SKM-1 treated with dmso at 0.1 percent for 144 hours (cell line): ENCODE measurements around the gene ZNF804B.

Experiments
- DNase-seq: peaks from one replicate; lab custom pipeline; 2025; ENCODE audit not compliant: unreplicated experiment; lab: John Stamatoyannopoulos, UW

ZNF804B gene

DNA sequence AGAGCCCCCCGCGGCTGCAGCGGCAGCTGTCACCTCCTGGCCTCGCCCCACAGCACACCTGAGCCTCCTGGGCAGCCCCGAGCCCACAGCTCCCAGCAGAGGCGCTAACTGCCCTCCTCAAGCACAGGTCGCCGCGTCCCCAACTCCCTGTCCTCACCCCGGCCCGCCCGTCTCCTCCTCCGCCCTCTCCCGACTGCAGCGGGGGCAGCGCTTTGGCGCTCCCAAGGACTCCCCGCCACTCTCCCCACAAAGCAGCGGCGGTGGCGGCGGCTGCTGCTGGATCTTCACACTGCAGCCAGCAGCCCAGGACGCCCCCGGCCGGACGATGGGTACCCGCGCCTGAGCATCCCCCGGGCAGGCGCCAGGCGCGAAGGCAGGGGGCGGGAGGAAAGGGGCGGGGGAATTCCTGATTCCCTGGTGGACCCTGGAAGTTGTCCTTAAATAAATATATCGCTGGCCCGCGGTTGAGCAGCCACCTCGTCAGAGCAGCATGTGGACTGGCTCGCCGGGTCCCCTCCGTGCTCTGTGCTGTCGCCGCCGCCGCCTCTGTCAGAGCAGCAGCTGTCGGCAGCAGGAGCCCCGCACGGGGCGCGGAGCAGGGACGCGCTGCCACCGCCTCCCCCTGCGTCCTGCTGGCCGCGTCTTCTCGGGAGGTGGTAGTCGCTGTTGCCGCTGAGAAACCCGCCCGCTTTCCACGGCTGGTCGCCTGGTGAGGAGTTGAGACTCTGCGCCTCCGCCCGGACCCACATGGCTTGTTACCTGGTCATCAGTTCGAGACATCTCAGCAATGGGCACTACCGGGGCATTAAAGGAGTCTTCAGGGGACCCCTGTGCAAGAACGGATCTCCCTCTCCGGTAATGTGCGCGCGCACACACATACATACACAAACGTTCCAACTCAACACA lies at the start of gene ZNF804B:
Gene ZNF804B, plus strand, starts transcription at position 471 of the 906 bp plus-strand sequence. Its CDS starts 277 bp downstream, at position 748.
- DNase-seq = no peak

DNA sequence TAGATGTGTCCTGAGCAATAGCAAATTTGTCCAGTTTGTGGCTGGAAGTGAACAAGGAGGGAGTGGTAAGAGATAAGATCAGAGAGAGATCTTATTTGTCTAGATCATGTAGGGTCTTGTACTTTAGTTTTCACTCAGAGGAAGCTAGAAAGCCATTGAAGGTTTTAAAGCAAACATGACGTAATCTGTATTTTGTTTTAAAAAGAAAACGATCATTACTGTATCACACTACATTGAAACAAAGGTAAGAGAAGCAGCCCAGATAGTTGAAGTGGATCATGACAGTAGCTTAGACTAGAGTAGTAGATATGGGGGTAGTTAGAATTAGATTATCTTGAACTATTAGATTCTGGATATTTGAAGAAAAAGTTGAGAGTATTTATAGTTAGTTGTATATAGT lies 23.6 kb upstream of the ZNF804B start:
- no peak for DNase-seq

DNA sequence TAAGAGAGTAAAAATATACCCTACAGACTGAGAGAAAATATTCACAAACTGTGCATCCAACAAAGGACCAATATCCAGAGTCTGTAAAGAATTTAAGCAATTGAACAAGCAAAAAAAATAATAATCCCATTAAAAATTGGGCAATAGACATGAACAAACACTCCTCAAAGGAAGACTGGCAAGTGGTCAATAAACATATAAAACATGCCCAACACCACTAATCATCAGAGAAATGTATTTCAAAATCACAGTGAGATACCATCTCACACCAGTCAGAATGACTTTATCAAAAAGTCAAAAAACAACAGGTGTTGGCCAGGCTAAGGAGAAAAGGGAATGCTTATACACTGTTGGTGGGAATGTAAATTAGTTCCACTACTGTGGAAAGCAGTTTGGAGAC lies 21.9 kb upstream of the ZNF804B start:
- DNase-seq = no peak

DNA sequence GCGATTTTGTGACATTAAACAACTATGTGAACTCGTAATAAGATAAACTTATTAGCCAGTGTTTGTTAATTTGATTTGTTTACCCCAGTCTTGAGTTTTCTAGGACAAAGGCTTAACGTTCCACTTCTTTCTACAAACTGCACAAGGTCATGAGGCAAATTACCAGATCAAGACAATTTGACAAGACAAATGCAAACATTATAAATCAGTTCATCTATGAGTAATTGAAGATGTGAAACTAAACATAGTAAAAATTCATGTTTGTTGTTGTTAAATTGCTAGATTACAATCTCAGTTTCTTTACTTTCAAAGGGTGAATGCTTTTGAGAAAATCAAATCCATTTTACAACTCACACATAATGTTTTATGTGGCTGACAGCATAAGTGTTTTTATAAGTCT lies 13.4 kb upstream of the ZNF804B start:
- no peak for DNase-seq

DNA sequence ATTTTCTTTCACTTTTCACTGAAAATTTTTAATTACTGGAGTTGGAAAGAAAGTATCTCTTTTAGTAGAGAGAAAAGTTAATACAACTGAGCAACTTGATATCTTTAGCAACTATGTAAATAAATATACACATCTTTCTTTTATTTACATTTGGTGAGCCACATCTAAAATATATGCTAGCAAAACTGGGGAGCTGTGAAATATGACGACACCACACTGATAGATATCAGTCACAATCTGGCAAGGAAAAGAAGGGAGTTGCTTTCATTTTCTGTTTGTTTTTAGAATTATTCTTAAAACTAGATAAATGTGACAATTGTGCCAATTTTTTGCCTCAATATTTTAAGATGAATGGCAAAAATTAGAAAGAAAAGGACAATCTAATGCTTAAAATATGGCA lies 2.7 kb upstream of the ZNF804B start:
- no peak for DNase-seq

DNA sequence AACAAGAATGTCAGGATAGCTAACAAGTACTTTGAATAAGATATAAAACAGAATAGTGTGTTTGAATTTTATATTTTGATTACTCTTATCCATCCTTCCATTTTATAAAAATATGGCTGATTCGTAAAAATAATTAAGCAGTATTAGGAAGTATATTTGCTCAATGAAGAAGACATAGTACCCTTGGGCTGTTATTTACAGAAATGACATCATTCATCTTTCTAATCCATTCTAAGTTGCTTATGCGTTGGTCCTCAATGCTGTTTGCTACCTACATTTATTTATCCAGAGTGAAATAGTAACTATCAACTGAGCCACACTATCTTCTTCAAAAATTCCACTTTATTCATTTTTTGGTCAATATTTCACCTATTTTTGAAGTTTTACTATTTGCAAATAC lies 2.1 kb upstream of the ZNF804B start:
- no peak for DNase-seq

DNA sequence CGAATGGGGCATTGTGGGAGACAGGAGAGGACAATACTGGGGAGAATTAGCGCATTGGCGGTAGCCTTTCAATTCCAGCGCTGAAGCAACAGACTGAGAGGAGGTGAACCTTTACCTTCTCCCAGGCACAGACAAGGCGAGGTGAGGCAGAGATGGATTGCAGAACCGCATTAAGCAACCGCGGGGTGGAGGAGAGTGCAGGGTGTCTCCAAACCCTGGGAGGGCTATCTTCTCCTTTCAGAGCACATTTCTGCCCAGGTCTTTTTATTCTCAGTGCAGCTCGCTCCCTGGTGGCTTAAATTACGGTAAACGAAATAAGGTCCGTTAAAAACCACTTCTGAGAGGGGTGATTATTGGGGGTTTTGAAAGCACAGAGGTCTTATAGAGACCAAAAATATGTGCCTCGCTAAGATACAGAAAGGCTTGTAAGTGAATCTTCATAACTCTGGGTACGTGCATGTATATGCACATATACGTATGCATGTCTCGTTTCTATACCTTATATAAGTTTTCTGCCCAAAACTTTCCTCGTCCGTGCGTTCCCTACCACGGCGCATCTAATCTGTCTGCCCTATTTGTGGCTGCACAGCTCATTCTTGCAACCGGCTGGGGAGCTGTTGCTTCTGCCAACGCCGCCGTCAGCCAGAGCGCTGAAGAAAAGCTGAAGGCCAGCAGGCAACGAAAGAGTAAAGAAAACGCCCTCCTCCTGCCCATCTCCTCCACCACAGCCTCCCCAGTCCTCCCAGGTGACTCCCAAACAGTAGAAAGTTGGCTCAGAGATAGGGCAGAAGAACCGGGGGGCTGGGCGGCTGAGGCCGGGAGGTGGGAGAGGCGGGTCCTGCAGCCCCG lies 895 bp upstream of the ZNF804B start:
- no peak for DNase-seq

DNA sequence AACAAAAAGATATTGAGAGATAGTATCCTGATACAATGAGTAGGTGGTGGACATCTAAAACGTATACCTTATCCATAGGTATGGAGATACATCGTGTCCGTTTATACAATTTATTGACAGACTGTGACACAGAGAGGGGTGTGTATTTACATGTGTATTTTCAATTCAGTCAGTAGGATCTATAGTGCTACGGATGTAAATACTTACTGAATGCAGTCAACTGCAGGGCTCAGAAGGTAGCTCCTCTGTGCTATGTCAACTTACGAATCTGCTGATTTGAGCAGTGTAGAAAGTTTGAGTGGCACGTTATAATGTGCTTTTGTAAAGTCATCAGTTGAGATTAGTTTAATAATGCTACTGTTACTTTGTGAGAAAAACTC lies 626 bp downstream of the ZNF804B start:
- DNase-seq = no peak

DNA sequence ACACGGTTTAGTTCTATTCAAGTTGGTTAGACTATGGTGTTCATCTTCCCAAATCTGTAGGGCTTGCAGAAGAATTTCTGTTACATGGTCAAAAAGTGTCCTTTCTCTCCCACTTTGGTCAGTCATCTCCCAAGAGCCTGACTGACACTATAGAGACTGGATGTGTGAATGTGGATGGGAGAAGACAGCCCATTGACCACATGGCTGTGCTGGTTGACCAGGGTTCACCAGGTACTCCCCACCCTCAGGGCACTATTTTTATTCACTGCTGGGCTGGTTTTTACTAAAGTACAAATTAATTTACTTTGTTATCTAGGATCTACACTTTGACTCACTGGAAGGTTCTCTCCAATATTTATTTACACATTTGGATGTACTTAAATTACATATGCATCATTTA lies 2.3 kb downstream of the ZNF804B start:
- no peak for DNase-seq

DNA sequence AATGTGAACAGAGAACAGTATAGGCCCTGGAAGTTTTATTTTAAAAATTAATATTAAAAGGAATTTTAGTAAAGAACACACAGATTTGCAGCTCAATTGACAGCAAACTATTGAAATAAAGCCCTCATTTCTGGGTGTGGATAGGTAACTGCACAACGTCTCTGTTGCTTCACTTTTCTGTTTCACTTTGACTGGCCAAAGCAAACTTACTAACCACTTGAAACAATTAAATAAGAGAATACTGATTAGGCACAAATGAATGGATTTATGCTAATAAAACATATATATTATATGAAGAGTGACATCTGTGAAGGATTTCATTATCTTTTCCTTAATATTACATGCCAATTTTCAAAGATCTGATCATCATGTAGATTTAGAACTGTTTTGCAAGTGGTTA lies 11.9 kb downstream of the ZNF804B start:
- DNase-seq = no peak

DNA sequence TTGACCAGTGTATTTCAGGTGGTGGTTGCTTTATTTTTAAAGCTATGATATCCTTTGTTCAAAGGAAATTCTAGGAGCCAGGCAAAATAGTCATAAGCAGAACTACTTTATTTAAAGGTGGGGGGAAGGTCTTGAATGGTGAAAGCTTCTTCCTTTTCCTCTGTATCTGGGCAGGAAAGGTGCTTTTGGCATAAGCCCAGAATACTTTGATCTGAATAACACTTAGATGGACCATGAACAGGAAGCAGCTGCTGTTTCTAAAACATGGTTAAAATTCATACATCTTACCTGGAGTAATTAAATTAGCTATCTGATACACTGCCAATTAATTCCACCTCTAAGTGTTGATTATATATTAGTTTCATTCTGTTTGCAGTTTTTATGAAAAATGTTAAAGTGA lies 13.3 kb downstream of the ZNF804B start:
- no peak for DNase-seq

DNA sequence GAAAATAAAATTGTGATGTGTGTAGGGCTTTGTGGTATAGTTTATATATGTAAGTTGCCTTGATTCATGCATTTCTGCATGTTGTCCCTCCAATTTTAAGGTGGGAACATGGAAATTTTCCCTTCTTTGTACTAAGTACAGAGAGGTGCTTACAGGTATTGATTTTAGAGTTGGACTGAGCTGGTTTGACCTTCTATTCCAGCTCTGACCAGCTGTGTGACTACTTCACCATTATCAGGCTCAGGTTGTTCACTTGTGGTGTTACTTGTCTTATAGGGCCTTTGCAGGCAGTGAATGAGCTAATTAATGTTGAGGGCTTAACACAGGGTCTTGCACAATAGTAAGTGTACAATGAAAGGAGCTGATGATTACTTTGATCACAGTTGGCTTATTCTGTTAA lies 16.3 kb downstream of the ZNF804B start:
- no peak for DNase-seq

DNA sequence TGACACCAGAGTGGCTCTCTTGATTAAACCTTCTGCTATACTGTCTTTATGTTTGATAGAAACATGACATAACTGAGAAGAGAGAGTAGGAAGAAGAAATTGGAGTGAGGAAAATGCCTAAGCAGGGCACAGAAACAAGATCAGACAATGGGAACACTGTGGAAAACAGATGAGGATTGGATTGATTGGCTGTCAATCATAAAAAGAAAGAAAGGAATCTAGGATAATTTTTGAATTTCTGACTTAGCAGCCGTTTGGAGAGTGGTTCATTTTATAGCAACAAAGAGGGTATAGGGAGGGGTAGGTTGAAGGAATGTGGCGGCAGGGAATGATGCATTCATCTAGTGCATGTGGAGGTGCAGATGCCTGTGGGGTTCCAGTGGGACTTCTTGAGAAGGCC lies 28.3 kb downstream of the ZNF804B start:
- no peak for DNase-seq

DNA sequence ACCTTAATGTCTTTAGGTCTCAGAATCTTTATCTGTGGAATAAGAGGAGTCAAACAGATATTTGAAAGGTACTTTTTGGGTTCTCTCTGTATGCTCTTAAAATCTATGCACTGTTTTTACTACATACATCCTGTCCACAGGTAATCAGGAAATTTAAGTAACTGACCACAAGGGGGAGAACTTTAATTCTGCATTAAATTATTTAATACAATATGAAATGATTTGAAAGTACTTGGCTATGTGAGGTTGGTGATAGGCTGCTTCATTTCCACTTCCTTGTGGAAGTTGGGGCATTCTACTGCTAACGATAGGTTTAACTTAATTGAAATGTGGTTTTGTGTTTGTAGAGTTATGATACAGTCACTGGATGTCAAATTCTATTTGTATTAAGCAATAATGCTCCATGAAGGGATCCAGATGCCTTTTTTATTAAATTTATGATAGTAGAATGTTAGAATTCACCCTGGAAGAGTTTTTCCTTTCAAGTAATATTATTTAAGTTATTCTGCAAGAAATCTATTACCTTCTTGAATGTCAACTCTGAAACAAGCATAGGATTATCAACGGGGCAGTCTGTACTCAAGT lies 30.1 kb downstream of the ZNF804B start:
- DNase-seq = peak; percentile 1

DNA sequence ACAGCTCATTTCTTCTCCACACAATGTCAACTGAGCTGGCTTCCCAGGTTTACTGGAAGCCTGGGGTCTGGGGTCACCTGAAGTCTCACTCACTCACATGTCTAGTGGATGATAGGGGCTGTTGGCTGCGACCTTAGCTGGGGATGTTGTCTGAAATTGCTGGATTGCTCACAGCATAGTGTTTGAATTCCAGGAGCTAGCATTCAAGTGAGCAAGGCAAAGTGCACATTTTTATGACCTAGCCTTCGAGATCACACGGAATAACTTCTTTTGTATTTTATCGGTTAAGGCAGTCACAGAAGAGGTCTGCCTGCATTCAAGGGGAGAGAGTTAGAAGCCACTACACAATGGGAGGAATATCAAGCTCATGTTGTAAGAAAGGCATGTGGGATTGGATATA lies 32.4 kb downstream of the ZNF804B start:
- DNase-seq = no peak

DNA sequence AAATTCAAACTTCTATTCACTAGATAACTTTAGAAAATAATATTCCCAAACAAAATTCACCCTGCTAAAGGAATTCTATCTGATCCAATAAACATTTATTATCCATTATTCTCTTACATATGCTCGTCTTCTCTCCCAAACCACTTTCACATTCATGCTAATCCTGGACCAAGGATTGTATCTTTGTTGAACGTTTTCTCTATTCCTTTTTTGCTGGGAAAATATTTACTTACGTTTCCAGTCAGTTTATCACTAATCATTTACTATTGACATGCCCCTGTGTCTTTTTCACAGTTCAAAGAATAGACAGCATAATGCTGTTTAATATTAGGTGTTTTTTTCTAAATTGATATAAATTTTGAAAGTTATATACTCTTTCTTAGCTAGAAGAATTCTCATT lies 32.9 kb downstream of the ZNF804B start:
- DNase-seq = no peak

DNA sequence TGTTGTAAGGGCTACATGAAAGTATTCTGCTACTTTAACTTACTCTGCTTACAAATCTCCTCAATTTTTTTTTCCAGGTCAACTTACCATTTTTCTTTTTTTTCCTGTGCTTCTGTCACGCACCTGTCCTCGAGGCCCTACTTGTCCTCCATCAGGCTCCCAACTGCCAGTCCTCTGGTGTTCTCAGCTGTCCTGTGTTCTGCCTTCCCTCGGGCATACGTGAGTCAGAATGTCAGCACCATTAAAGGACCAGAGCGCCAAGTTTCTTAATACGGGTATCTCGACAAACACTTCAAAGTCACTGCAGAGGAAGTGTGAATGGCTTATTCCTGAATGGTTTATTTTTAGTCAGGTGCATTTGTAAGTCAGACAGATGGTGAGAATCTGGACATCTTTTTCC lies 36.1 kb downstream of the ZNF804B start, which contains the start of gene TEX47:
Gene TEX47, minus strand, starts transcription at position 185 of the 400 bp plus-strand sequence. CDS start 795 bp downstream, outside the sequence.
- DNase-seq = no peak

DNA sequence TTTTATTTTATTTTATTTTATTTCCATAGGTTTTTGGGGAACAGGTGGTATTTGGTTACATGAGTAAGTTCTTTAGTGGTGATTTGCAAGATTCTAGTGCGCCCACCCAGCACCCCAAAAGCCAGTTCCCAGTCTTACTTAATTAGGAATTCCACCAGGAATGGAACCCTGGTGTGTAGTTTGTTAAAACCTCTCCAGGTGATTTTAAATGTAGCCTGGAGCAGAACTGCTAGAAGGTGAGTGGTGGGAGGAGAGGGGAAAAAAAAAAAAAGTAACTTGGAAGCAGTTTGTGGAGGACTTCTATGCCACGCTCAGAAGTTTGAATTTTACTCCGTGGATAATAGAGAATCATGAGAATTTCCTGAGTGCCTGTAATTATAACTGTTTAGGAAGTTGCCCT lies 41.5 kb downstream of the ZNF804B start:
- no peak for DNase-seq

DNA sequence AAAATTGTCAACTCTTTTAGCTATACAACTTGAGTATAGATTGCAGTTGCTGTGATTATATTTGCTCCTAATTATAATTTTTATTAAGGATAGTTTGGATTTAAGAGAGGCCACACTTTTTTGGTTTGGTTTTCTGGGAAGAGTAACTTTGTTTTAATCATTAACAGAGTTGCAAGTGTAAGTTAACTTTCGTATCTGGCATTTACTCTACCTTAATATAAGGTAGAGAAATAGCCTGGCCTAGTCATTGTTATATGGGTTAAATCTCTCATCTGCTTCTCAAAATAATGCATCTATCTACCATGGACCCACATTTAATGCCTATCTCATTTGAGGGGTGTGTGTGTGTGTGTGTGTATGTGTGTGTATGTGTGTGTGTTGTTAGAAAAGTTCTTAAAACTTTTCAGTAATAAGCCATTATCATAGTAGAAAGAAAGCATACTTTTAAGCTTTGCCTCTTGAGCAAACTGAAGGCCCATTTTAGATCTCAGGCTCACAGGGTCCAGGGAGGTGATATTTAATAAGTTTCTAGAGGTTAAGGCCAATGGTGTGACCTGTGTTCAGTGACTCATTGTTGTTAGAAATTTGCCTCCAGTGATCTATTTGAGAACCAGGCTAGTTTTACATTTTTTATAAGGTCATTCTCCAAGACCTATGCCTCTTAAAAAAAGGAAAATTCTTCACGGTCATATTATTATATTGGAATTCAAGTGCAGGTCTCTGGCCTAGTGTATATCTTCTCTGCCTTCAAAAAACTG lies 47.0 kb downstream of the ZNF804B start:
- DNase-seq = no peak

DNA sequence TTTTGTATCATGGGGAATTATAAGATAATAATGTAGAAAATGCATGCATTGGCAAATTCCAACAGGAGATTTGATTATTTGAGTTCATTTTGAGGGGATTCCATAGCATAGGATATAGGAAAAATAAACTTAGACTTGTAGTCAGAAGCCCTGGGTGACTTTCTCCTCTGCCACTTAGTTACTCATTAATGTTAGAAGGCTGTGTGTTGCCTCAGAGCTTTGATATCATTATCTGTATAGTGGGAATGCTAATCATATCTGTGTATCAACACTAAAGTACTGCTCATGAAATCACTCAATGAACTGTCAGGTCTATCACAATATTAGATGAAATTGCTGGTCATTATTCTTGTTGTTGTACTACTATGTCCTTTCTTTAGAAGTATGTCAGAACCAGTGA lies 59.1 kb downstream of the ZNF804B start:
- DNase-seq = no peak

DNA sequence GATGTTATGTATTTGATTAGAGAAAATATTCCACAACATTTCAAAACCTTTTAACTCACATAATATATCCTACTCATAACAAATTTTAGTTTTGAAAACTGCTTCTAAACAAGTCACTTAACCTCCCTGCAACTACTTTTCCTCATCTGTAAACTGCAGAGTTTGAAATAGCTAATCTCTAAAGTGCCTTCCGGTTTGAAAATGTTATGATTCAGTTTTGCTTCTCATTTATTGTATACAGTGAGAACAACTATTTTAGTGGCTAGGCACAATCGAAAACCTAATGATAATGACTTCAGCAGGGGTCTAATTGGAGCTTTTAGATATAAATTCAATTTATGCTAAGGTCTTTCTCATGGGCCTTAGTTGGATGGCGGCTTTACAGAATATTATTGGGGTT lies 66.7 kb downstream of the ZNF804B start:
- DNase-seq = no peak
